ENCODE data around the gene CD300LB. TPM values are rescaled to one million over a fixed set of nuclear protein-coding genes. Genes with fewer than 3 reads are reported as not detected.

The CD300LB gene
- total RNA-seq, 2 donors from 2014 or later: not detected

DNA sequence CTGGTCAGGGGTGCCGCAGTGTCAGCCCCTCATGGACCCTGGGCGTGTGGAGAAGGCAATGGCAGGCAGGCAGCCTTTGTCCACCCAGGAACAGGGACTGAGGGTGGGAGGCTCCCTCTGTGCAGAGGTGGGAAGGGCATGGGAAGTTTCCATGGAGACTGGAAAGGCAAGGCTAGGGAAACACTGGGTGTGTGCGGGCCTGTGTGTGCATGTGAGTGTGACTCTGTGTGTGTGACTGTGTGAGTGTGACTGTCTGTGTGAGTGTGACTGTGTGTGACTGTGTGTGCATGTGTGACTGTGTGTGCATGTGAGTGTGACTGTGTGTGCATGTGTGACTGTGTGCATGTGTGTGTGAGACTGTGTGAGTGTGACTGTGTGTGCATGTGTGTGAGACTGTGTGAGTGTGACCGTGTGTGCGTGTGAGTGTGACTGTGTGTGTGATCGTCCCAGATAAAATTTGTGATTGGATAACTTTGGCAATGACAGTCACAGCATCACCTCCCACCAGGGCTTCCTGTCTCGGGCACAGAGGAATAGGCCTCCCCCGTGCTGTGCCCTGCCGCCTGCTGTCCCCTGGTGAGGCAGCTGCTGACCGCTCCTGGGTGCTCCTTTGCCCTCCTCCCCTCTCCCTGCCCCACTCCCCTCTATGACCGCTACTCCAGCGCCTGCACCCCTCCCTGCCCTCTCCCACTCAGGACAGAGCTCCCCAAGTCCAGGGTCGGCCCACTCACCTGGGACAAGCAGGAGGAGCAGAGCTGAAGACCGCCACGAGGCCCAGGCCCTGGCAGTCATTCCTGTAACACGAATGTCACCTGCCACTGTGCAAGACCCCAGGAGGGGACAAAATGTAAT, 13.9 kb upstream of the CD300LB start:
- H3K4me3 ChIP-seq: no peak overlapping the region
- DNase-seq: no peak

DNA sequence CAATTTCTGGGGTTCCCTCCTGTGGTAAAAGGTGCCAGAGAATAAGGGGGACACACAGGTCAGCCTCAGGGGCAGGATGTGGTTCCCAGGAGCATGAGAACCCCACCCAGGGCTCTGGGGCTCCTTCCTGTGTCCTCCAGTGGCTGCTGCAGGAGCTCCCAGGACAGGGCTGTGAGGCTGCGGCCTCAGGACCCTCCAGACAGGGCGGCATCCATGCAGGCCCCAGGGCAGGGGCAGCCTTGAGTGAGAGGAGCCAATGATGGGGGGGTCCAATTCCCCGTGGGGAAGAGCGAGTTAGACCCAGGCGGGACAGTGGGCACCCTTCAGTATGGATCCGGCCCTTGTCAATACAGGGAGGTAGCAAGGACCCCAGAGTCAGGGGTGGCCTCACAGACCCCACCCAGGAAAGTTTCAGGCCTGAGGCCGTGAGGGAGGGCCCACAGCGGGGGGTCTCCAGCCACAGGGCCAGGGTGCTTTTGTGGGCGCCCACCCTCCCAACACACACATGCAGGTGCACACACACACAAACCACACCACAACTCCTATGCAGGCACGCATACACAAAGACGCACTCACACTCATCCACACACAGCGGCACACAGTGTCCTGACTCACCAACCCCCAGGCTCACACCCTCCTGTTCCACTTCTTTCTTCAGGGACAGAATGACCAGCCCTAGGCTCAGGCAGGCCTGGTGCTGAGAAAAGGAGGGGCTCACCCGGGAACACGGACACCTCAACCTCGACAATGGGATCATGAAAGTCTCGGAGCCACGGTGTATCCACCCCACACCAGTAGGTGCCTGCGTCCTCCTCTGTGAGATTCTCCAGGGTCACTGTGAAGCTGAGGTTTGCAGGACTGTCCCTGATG, 12.9 kb upstream of the CD300LB start:
- no peak for DNase-seq
- WGBS, 2 donors: 69 to 74% methylated on average over 9 to 18 of the region's 18 CpGs
- H3K27ac ChIP-seq: no peak overlapping the region
- no peaks in the 10 kb centered on the region for H3K4me1 ChIP-seq
- intact Hi-C loops (cut with DNase I): no loop called here
- no peaks in the 10 kb centered on the region for H3K36me3 ChIP-seq (replicated peaks in 1 of 2; ENCODE audit: insufficient read depth in 1 of 2, low read depth in 2 of 2)
- no peak for ATAC-seq
- no peak for TF ChIP-seq POLR2A (IDR thresholded peaks at IDR 0.05)
- TF ChIP-seq CTCF (IDR thresholded peaks at IDR 0.05): no peak
- H3K4me3 ChIP-seq: no peak overlapping the region
- no peaks in the 10 kb centered on the region for H3K27me3 ChIP-seq
- no peaks in the 10 kb centered on the region for H3K9me3 ChIP-seq

More for the DNA sequence above, 13.9 kb upstream of the CD300LB start:
- Histone ChIP-seq H3K27ac (peak overlapping the region in 1 of 4 donors; percentile 41), H3K4me1 (no peaks in the 10 kb centered on the region), H3K9me3 (no peaks in the 10 kb centered on the region), H3K36me3 (replicated peaks in 1 of 2; ENCODE audit: insufficient read depth in 1 of 2, low read depth in 2 of 2) (no peaks in the 10 kb centered on the region), H3K27me3 (no peaks in the 10 kb centered on the region)
- 61 to 63% methylated on average over 10 to 16 of the region's 16 CpGs for WGBS, 2 donors
- intact Hi-C loops (cut with DNase I): no loop called here
- ATAC-seq: no peak
- no peak for TF ChIP-seq POLR2A (IDR thresholded peaks at IDR 0.05)
- TF ChIP-seq CTCF (IDR thresholded peaks at IDR 0.05): no peak

- TF ChIP-seq POLR2A (IDR thresholded peaks at IDR 0.05): no peak
- TF ChIP-seq CTCF (IDR thresholded peaks at IDR 0.05): no peak
- WGBS, 2 donors: 50 to 56% methylated on average over 7 to 14 of the region's 14 CpGs
- Histone ChIP-seq H3K36me3 (replicated peaks in 1 of 2; ENCODE audit: insufficient read depth in 1 of 2, low read depth in 2 of 2) (no peaks in the 10 kb centered on the region), H3K9me3 (no peaks in the 10 kb centered on the region), H3K4me3 (no peak overlapping the region), H3K4me1 (no peaks in the 10 kb centered on the region), H3K27ac (no peak overlapping the region), H3K27me3 (no peaks in the 10 kb centered on the region)
- ATAC-seq: no peak
- intact Hi-C loops (cut with DNase I): no loop called here
- DNase-seq: no peak
Observed at GRCh38 chr17:74543406-74543805, 12.1 kb upstream of the CD300LB start.

- intact Hi-C loops (cut with DNase I): no loop called here
- Histone ChIP-seq H3K36me3 (replicated peaks in 1 of 2; ENCODE audit: insufficient read depth in 1 of 2, low read depth in 2 of 2) (no peaks in the 10 kb centered on the region), H3K27ac (no peak overlapping the region), H3K4me1 (no peaks in the 10 kb centered on the region), H3K9me3 (no peaks in the 10 kb centered on the region), H3K4me3 (no peak overlapping the region), H3K27me3 (no peaks in the 10 kb centered on the region)
- DNase-seq (no peak), ATAC-seq (no peak)
- 70 to 73% methylated on average over 16 to 17 of the region's 17 CpGs for WGBS, 2 donors
- TF ChIP-seq CTCF (IDR thresholded peaks at IDR 0.05): no peak
- TF ChIP-seq POLR2A (IDR thresholded peaks at IDR 0.05): no peak
Observed at GRCh38 chr17:74542727-74543383, 11.6 kb upstream of the CD300LB start.

All from body of pancreas (tissue), 4 donors.